GM21576 (cell line): ENCODE results near the gene CAMK2G.
"Not testable (repeated sequence)": the region's sequence is repeated elsewhere in the genome, so short reads cannot be mapped to it uniquely, and the experiment has no call there.

Experiments
- ATAC-seq: cut with Tn5 transposase; IDR thresholded peaks from one replicate; pipeline ENCODE4 v1.9.1; 2021; ENCODE audit warnings: mild to moderate bottlenecking, moderate library complexity; ENCODE audit not compliant: unreplicated experiment

The CAMK2G gene

DNA sequence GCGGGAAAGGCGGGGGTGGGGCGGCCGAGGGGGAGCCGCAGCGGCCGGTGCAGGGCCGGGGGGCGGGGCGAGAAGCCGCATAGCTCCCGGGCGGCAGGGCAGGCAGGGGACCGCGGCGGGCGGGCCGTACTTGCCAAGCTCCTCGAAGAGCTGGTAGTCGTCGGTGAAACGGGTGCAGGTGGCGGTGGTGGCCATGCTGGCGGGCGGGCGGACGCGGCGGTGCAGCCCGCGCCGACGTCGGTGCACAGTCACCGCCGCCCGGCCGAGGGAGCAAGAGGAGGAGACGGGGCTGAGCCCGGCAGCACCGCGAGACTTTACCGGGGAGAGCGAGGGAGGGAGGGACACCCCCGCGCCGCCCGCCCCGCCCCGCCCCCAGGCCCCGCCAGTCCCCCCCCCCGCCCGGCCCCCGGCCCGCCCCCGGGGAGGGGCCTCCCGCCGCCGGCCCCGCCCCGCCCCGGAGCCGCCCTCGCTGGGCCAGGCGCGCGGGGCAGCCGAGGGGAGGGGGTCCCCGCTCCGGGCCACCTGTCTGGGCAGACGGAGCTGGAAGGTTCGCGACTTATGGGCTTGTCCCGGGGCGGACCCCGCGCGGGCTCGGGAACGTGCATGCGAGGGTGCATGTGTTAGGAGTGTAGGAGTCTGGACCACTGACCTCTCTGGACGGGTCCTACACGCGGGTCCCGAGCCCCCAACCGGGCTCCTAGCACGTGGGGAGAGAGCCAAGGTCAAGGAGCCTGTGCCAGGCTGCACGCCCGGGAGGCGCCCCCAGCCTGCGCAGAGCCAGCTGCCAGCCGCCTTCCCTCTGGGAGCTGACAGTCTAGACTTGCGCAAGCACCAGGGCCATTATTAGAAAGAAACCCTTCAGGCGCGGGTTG, at the start of gene CAMK2G:
Gene CAMK2G (minus strand): TSS at position 289 of the 872 bp plus-strand sequence. CDS start 94 bp downstream, at position 195.
- ATAC-seq = peak; percentile 83

DNA sequence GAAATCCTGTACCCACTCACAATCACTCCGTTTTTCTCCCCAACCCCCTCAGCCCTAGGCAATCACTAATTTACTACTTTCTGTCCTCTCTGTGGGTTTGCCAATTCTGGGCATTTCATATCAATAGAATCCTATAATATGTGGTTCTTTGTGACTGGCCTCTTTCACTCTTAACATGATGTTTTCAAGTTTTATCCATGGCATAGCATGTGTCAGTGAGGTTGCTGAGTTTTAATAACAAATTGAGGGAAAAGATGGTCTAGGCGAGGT, 48.4 kb upstream of the CAMK2G start:
- no peak for ATAC-seq

DNA sequence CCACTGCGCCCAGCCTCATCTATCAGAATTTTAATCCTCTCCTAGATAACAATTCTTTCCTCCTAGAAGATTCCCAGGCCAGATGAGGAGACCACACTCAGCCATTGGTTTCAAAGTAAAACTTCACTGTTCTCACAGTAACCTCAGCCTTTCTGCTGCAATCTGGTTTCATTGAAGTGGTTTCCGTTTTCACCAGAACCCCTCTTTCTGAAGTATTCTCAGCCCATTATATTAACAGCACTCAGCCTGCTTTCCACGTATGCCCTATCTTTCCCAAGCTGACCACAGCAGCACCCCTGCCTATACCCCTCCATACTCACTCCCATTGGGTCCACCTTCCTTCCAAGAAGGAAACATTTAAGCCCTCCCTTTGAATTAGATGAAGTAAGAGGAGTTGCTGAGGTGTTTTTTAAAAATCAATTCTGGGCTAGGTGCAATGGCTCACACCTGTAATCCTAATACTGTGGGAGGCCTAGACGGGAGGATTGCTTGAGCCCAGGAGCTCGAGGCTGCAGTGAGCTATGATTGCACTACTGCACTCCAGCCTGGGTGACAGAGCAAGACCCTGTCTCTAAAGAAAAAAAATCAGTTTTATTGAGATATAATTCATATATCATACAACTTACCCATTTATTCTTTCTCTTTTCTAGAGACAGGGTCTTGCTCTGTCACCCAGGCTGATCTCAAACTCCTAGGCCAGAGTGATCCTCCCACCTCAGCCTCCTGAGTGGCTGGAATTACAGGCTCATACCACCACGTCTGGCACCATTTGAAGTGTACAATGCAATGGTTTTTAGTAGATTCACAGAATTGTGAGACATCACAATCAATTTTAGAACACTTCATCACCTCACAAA, 47.9 kb upstream of the CAMK2G start:
- no peak for ATAC-seq

DNA sequence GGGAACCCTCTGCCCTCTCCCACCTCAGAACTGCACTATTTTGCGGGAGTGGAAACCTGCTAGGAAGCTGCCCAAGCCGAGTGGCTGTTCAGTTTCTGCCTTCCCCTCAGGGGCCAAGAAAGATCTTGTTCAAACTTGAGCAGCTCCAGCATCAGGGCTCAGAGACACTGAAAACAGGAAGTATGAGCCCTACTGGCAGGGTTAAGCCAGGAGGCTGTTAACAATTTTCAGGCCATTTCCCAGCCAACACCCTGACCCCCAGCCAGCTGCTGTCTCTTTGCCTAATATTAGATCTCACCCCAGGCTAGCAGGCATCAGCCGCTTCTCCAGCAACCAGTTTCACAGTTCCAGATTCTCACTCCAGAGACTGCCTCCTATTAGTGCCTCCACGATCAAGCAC, 45.7 kb upstream of the CAMK2G start:
- no peak for ATAC-seq

DNA sequence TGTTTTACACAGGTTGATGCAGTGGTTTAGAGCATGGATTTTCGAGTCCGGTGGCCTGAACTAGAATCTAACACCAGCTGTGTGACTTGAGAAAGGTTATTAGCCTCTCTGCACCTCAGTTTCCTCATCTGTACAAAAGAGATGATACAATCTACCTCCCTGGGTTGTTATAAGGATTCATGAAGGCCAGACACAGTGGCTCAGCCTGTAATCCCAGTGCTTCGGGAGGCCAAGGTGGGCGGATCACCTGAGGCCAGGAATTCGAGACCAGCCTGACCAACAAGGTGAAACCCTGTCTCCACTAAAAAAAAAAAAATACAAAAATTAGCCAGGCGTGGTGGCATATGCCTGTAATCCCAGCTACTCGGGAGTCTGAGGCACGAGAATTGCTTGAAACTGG, 45.1 kb upstream of the CAMK2G start:
- not testable (repeated sequence) for ATAC-seq

DNA sequence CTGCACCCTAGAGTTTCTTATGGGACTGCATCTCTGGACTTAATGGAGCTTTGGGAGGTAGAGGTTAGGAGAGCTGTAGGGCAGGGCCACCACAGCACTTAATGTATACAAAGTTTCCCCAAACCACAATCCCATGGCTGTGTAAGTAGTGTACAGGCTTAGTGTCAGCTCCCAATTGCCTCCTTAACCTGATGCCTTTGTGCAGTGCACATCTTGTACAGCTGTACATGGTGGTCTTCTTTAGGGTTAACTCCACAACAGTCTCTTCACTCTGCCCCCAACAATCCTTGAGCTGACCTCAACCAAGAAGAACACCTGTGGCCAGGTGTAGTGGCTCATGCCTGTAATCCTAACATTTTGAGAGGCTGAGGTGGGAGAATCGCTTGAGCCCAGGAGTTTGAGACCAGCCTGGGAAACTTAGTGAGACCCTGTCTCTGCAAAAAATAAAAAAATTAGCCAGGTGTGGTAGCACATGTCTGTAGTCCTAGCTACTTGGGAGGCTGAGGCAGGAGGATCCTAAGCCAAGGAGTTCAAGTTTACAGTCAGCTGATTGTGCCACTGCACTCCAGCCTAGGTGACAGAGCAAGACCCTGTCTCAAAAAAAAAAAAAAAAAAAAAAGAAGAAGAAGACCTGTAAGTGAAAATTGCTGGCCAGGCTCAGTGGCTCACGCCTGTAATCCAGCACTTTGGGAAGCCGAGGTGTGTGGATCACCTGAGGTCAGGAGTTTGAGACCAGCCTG, 43.4 kb upstream of the CAMK2G start:
- ATAC-seq = no peak

DNA sequence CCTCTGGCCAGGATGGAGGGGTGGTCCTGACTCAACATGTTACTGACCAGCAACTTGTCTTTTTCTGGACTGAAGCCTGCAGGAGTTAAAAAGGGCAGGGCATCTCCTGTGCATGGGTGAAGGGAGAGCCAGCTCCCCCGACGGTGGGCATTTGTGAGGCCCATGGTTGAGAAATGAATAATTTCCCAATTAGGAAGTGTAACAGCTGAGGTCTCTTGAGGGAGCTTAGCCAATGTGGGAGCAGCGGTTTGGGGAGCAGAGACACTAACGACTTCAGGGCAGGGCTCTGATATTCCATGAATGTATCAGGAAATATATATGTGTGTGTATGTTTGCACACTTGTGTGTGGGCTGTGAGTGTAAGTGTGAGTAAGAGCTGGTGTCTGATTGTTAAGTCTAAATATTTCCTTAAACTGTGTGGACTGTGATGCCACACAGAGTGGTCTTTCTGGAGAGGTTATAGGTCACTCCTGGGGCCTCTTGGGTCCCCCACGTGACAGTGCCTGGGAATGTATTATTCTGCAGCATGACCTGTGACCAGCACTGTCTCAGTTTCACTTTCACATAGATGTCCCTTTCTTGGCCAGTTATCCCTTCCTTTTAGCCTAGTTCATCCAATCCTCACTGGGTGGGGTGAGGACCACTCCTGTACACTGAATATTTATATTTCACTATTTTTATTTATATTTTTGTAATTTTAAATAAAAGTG, 42.6 kb upstream of the CAMK2G start:
- ATAC-seq = no peak

DNA sequence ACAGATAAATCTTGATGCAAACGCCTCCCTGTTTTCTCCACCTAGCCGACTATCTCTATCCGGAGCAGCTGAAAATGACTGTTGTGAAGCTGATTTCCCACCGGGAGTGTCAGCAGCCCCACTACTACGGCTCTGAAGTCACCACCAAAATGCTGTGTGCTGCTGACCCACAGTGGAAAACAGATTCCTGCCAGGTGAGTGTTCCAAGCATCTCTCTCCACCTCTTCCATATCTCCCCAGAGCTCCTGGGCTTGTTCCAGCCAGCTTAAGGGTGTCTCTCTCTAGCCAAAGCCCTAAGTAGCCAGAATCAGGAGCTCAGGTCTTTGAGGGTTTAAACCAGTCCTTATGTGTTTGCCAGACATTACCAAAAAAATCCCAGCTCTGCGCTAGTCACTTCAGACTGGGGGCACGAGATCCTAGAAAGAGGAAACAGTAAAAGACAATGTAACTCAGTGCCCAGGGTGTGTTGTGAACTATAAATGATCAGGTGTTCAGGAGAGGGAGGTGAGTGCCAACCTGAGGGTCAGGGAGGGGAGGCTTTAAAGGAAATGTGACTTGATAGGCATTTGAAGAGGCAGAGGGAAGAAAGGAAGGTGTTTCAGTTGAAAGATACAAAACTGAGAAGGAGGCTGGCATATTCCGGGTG, 41.0 kb upstream of the CAMK2G start:
- no peak for ATAC-seq

DNA sequence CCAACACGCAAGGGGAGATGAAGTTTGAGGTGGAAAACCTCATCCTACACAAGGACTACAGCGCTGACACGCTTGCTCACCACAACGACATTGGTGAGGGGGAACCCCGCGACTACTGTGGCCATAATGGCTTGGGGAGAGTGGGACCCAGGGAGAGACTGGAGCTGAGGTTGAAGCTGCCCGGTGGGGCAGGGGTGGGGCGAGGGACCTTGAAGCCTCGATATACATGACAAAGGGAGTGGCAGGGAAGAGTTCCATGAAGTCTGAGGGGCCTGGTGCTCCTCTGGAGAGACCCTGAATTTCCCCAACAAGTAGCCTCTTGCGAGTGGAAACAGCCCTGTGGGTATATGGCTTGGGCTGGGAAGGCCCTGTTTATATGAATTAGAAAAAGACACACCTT, 39.7 kb upstream of the CAMK2G start:
- no peak for ATAC-seq

DNA sequence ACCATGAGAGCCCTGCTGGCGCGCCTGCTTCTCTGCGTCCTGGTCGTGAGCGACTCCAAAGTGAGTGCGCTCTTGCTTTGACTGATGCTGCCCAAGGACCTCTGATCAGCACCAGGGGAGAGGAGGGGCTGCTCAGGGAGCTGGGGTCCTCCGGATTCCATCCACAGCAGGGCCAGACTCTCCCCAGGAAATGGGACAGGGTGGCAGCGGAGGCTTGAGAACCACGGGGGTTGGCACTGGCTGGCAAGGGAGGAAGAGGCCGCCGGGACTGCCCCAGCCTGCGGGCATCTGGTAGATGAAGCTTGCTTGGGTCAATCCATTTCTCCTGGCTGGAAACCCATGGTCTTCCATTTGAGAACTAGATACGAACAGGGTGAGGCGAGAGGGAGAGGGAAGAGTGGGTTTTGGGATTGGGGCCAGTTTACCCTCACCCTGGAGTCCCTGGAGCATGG, 37.2 kb upstream of the CAMK2G start:
- no peak for ATAC-seq

DNA sequence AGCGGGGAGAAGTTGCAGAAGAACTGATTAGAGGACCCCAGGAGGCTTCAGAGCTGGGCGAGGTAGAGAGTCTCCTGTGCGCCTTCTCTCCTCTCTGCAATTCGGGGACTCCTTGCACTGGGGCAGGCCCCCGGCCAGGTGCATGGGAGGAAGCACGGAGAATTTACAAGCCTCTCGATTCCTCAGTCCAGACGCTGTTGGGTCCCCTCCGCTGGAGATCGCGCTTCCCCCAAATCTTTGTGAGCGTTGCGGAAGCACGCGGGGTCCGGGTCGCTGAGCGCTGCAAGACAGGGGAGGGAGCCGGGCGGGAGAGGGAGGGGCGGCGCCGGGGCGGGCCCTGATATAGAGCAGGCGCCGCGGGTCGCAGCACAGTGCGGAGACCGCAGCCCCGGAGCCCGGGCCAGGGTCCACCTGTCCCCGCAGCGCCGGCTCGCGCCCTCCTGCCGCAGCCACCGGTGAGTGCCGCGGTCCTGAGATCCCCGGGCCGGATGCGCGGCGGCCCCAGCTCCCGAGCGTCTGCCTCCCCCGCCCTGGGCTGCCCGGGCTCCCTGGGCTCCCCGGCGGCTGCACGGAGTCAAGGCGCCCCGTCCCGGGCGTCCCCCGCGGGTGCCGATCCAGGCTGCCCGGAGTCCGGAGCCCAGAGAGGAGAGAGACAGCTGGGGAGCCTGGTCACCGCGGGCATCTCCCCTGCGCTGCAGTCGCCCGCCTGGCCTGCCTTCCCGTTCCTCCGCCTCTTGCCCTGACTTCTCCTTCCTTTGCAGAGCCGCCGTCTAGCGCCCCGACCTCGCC, 36.6 kb upstream of the CAMK2G start, which contains the start of gene PLAU:
Gene PLAU (plus strand): TSS at position 369 of the 789 bp plus-strand sequence. CDS start 424 bp downstream, outside the sequence.
- no peak for ATAC-seq

DNA sequence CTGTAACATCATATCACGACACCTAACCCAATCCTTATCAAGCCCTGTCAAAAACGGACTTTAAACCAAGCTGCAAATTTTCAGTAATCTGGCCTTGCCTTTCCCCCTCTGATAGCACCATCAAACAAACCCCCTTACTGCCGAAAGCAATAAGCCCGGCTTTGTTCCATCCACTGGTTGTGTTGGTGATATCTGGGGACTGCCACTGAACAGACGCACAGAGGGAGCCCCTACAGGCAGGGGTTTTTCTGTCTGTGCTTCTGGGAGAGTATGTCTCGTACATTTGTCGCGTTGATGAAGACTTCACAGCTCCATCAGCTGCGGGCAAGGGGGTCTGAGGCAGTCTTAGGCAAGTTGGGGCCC, 36.0 kb upstream of the CAMK2G start:
- ATAC-seq = no peak

DNA sequence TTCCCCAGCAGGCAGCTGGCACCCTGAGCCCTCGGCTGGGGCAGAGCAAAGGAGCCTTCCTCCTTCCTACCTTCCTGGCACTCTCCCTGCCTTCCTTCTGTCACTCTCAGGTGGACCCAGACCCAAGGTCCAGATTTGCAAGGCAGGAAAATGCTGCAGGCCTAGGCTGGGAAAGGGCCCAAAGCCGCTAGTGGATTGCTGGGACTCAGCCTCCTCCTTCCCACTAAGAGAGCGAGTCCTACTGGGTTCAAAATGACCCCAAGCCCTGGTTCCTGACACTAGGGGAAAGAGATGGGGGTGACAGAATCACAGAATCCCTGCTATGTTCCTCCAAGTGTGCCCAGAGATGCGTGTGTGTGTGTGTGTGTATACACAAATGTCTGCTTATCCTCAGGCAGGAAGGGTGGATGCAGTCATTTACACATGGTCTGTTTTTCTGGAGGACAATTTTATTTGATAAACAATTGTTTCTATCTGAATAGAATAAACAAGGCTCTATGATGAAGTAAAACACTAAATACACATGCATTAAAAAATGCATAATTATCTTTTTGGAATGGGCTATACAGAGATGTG, 35.3 kb upstream of the CAMK2G start:
- no peak for ATAC-seq

DNA sequence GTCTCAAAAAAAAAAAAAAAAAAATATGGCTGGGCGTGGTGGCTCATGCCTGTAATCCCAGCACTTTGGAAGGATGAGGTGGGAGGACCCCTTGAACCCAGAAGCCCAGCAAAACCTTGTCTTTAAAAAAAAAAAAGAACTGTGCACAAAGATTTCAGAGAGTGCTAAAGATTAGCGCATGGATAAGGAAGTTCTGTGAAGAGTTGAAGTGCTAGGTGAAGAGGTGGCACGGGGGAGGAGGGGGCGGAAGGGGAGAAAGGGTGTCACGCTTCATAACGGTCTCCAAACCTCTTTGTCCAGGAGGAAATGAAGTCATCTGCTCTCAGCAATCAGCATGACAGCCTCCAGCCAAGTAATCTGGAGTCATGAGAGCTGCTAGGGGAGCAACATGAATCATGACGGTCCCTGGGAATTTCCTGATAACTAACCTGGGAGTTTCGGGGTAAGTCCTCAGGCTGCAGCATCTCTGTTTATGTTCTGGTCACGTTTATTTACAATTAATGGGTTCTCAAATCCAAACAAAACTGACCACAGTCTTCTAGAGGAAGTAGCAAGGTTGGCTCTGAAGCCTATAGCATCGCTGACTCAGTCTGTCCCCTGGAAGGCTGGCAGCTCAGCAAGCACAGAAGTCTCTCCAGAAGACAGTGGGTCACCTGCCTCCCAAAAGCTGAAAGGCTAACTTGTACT, 34.6 kb upstream of the CAMK2G start:
- ATAC-seq = no peak

DNA sequence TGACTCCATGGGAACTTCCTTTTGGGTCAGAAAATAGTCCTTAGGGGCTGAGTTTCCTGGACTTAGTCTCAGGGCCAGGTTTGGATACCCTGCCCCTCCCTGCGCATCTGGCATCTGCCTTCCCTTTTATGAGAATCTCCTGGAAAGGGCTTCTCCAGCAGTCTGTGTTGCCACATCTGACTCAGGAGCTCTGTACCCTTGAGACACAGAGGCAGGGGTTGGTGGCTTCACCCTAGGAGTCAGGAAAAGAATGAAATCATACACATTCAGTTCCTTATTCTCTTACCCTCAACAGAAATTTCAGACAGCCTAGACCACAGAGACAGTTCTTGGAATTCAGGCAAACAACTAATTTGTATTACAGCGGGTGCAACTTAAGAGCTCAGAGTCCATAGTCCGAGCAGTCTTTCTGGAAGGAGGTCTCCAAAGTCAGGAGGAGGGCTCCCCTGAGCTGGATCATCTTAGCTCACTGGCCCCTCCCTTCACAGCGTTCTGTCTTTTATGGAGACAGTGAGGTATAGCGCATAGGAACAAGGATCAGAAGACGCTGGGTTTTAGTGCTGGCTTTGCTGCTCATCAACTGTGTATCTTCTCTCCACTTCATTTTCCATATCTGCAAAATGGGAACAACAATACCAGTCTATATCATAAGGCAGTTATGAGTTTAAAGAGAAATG, 33.6 kb upstream of the CAMK2G start:
- no peak for ATAC-seq

DNA sequence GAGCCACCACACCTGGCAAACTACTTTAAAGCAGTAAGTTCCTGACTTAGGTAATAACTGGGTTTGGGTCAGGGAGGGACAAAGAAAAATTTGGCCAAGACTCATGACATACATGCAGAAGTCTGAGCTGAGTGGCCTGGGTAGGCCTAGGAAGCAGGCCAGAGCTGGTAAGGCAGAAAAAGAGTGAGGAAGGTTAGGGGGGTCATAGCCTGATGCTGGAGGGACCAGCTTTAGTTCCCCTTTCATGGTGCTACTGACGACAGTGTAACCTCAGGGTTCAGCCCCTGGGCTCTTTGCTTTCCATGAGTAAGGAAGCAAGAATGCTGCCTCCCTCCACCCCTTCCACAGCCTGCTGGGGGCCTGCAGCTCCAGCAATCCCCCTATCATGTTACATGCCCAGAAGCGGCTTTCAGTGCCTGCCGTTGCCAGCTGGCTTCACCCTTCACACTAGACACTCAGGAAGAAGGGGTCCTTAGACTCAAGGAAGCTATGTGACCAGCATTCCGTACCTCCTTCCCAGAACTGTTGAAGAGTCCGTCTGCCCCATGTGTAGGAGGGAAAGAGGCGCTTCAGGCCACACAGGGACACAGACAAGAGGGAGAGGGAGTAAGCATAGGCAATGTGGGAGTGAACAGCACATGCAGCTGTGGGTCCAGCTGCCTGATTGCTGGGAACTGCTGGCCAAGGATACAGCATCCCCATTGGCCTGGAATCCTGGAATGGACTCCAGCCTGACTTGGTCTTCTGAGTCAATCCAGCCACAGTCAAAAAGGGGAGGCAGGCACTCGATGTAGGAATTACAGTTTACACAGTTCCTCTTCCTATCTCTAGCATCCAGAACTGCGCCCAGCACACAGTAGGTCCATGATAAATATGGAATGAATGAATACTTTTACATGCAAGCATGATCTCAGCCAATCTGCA, 32.4 kb upstream of the CAMK2G start:
- ATAC-seq = no peak
